Measurements from ENCODE around the gene DDX4.
"Not testable (repeated sequence)": the region's sequence is repeated elsewhere in the genome, so short reads cannot be mapped to it uniquely, and the experiment has no call there.

The DDX4 gene

DNA sequence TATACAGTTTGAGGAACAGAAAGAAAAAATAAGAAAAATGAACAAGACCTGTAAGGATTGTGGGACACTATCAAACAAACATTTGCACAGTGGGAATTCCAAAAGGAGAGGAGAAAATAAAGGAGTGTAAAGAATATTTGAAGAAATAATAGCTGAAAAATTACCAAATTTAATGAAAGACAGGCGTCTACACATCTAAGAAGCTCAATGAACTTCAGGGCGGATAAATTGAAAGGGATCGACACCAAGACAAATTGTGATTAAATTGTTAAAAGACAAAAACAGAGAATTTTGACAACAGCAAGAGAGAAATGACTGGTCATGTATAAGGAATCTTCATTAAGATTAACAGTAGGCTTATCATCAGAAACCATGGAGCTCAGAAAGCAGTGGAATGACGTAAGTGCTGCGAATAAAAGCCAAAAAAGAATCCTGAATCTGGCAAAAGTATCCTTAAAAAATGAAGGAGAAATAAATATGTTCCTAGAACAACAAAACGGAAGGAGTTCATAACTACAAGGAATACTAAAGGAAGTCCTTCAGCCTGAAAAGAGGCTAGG is 22.3 kb upstream of the DDX4 start:
- ATAC-seq, result no peak
- TF ChIP-seq ZNF70 (CRISPR knock-in tag; IDR thresholded peaks at IDR 0.05), result no peak
- TF ChIP-seq, protein P1, sequence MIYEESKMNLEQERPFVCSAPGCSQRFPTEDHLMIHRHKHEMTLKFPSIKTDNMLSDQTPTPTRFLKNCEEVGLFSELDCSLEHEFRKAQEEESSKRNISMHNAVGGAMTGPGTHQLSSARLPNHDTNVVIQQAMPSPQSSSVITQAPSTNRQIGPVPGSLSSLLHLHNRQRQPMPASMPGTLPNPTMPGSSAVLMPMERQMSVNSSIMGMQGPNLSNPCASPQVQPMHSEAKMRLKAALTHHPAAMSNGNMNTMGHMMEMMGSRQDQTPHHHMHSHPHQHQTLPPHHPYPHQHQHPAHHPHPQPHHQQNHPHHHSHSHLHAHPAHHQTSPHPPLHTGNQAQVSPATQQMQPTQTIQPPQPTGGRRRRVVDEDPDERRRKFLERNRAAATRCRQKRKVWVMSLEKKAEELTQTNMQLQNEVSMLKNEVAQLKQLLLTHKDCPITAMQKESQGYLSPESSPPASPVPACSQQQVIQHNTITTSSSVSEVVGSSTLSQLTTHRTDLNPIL (CRISPR knock-in tag; IDR thresholded peaks at IDR 0.05; ENCODE audit: low read depth), result no peak
- TF ChIP-seq ZC3H10 (CRISPR knock-in tag; IDR thresholded peaks at IDR 0.05), result no peak
- TF ChIP-seq SNAI2 (CRISPR knock-in tag; IDR thresholded peaks at IDR 0.05), result no peak
- TF ChIP-seq, protein P2, sequence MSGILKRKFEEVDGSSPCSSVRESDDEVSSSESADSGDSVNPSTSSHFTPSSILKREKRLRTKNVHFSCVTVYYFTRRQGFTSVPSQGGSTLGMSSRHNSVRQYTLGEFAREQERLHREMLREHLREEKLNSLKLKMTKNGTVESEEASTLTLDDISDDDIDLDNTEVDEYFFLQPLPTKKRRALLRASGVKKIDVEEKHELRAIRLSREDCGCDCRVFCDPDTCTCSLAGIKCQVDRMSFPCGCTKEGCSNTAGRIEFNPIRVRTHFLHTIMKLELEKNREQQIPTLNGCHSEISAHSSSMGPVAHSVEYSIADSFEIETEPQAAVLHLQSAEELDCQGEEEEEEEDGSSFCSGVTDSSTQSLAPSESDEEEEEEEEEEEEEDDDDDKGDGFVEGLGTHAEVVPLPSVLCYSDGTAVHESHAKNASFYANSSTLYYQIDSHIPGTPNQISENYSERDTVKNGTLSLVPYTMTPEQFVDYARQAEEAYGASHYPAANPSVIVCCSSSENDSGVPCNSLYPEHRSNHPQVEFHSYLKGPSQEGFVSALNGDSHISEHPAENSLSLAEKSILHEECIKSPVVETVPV (CRISPR knock-in tag; IDR thresholded peaks at IDR 0.05), result no peak
- TF ChIP-seq, protein P3, sequence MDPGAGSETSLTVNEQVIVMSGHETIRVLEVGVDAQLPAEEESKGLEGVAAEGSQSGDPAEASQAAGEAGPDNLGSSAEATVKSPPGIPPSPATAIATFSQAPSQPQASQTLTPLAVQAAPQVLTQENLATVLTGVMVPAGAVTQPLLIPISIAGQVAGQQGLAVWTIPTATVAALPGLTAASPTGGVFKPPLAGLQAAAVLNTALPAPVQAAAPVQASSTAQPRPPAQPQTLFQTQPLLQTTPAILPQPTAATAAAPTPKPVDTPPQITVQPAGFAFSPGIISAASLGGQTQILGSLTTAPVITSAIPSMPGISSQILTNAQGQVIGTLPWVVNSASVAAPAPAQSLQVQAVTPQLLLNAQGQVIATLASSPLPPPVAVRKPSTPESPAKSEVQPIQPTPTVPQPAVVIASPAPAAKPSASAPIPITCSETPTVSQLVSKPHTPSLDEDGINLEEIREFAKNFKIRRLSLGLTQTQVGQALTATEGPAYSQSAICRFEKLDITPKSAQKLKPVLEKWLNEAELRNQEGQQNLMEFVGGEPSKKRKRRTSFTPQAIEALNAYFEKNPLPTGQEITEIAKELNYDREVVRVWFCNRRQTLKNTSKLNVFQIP (CRISPR knock-in tag; IDR thresholded peaks at IDR 0.05; ENCODE audit: borderline replicate concordance, low read depth), result no peak
- TF ChIP-seq ZFP30 (CRISPR knock-in tag; IDR thresholded peaks at IDR 0.05), result no peak
- no peak for TF ChIP-seq OSR1 (CRISPR knock-in tag; IDR thresholded peaks at IDR 0.05)
- TF ChIP-seq ARNTL (CRISPR knock-in tag; IDR thresholded peaks at IDR 0.05; ENCODE audit: borderline replicate concordance, low read depth), result no peak
- TF ChIP-seq ZFP3 (CRISPR knock-in tag; IDR thresholded peaks at IDR 0.05), result no peak
- no peak for TF ChIP-seq PPARA (CRISPR knock-in tag; IDR thresholded peaks at IDR 0.05; ENCODE audit: borderline replicate concordance)
- no peak for TF ChIP-seq RARB (CRISPR knock-in tag; IDR thresholded peaks at IDR 0.05)
- no peak for TF ChIP-seq GLIS3 (CRISPR knock-in tag; IDR thresholded peaks at IDR 0.05)
- no peak for TF ChIP-seq BACH2 (CRISPR knock-in tag; IDR thresholded peaks at IDR 0.05; ENCODE audit: borderline replicate concordance)
- no peak for TF ChIP-seq ZNF8 (CRISPR knock-in tag; IDR thresholded peaks at IDR 0.05)
- TF ChIP-seq, protein P4, sequence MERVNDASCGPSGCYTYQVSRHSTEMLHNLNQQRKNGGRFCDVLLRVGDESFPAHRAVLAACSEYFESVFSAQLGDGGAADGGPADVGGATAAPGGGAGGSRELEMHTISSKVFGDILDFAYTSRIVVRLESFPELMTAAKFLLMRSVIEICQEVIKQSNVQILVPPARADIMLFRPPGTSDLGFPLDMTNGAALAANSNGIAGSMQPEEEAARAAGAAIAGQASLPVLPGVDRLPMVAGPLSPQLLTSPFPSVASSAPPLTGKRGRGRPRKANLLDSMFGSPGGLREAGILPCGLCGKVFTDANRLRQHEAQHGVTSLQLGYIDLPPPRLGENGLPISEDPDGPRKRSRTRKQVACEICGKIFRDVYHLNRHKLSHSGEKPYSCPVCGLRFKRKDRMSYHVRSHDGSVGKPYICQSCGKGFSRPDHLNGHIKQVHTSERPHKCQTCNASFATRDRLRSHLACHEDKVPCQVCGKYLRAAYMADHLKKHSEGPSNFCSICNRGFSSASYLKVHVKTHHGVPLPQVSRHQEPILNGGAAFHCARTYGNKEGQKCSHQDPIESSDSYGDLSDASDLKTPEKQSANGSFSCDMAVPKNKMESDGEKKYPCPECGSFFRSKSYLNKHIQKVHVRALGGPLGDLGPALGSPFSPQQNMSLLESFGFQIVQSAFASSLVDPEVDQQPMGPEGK (CRISPR knock-in tag; IDR thresholded peaks at IDR 0.05; ENCODE audit: borderline replicate concordance), result no peak
- no peak for TF ChIP-seq ESRRG (CRISPR knock-in tag; IDR thresholded peaks at IDR 0.05)
- no peak for TF ChIP-seq ISL1 (CRISPR knock-in tag; IDR thresholded peaks at IDR 0.05)
- no peak for TF ChIP-seq TOX (CRISPR knock-in tag; IDR thresholded peaks at IDR 0.05; ENCODE audit: borderline replicate concordance)

DNA sequence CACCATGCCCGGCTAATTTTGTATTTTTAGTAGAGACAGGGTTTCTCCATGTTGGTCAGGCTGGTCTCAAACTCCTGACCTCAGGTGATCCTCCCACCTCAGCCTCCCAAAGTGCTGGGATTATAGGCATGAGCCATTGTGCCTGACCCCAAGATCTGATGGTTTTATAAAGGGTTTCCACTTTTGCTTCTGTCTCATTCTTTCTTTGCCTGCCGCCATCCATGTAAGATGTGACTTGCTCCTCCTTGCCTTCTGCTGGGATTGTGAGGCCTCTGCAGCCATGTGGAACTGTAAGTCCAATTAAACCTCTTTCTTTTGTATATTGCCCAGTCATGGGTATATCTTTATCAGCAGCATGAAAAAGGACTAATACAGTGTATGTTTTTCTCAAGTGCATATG is 18.8 kb upstream of the DDX4 start:
- not testable (repeated sequence) for ATAC-seq

DNA sequence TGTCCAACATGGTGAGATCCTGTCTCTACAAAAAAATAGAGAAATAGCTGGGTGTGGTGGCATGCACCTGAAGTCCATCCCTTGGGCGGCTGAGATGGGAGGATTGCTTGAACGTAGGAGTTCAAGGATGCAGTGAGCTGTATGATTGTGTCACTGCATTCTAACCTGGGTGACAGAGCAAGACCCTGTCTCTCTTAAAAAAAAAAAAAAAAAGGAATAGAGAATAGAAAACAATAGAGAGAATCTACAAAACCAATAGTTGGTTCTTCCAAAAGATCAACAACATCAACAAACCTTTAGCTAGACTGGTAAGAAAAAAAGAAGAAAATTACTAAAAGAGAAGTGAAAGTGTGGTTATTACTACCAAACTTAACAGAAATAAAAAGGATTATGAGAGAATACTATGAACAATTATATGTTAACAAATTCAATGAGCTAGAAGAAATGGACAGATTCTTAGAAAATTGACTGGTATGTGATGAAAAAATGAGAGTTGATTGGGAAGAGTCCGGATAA is 17.6 kb upstream of the DDX4 start:
- TF ChIP-seq ARNTL (CRISPR knock-in tag; IDR thresholded peaks at IDR 0.05; ENCODE audit: borderline replicate concordance, low read depth) (no peak), ZNF70 (CRISPR knock-in tag; IDR thresholded peaks at IDR 0.05) (no peak), ZC3H10 (CRISPR knock-in tag; IDR thresholded peaks at IDR 0.05) (no peak)
- TF ChIP-seq, protein P1 (CRISPR knock-in tag; IDR thresholded peaks at IDR 0.05; ENCODE audit: low read depth), result no peak
- no peak for ATAC-seq

DNA sequence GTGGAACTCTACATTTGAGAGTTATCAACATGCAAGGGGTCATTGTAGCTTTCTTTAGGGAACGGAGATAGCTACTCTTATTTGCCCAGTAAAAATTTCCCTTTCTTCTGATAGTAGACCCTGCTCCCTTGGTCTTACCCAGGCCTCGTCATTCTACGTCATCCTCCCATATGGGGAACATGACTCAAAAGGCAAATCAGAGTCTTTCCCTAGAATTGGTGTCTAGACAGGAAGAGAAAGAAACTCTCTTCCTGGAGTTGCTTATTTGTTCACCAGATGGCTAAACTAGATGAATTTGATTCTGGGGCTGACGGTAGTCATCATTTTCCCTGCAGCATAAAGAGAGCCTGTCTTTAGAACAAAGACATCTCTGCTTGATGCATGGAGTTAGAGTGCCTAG is 13.6 kb upstream of the DDX4 start:
- TF ChIP-seq SNAI2 (CRISPR knock-in tag; IDR thresholded peaks at IDR 0.05), result no peak
- no peak for TF ChIP-seq TCF4 (CRISPR knock-in tag; IDR thresholded peaks at IDR 0.05; ENCODE audit: borderline replicate concordance)
- TF ChIP-seq RARB (CRISPR knock-in tag; IDR thresholded peaks at IDR 0.05), result no peak
- TF ChIP-seq GLIS3 (CRISPR knock-in tag; IDR thresholded peaks at IDR 0.05), result no peak
- TF ChIP-seq ZFP3 (CRISPR knock-in tag; IDR thresholded peaks at IDR 0.05), result no peak
- TF ChIP-seq ESRRG (CRISPR knock-in tag; IDR thresholded peaks at IDR 0.05), result no peak
- TF ChIP-seq, protein P3 (CRISPR knock-in tag; IDR thresholded peaks at IDR 0.05; ENCODE audit: borderline replicate concordance, low read depth), result no peak
- TF ChIP-seq BACH2 (CRISPR knock-in tag; IDR thresholded peaks at IDR 0.05; ENCODE audit: borderline replicate concordance), result no peak
- TF ChIP-seq, protein P4 (CRISPR knock-in tag; IDR thresholded peaks at IDR 0.05; ENCODE audit: borderline replicate concordance), result no peak
- no peak for TF ChIP-seq ZFP30 (CRISPR knock-in tag; IDR thresholded peaks at IDR 0.05)
- no peak for TF ChIP-seq OSR1 (CRISPR knock-in tag; IDR thresholded peaks at IDR 0.05)
- no peak for ATAC-seq
